Measurements from ENCODE around the gene PRSS3.
"Not testable (repeated sequence)": the region's sequence is repeated elsewhere in the genome, so short reads cannot be mapped to it uniquely, and the experiment has no call there.

Gene PRSS3

GRCh38 chr9:33795281-33795680, at the start of gene PRSS3:
Gene PRSS3, plus strand, starts transcription at chr9:33795561. Its CDS starts 13 bp downstream, at chr9:33795574.
- Histone ChIP-seq H3K27ac (no peak within 1 kb of the TSS), H3K4me3 (no peak within 1 kb of the TSS)
- no peak for TF ChIP-seq CTCF (IDR thresholded peaks at IDR 0.05)
- no peak for DNase-seq (ENCODE audit: low spot score)

- no peak for TF ChIP-seq CTCF (IDR thresholded peaks at IDR 0.05)
- Histone ChIP-seq H3K4me3 (no peak overlapping the region), H3K27ac (no peak overlapping the region)
- DNase-seq (ENCODE audit: low spot score) = no peak
These were observed 46.6 kb upstream of the PRSS3 start for GRCh38 chr9:33748633-33749304.

- H3K4me3 ChIP-seq; H3K27ac ChIP-seq; DNase-seq (ENCODE audit: low spot score): not testable (repeated sequence)
These were observed 46.1 kb upstream of the PRSS3 start for GRCh38 chr9:33749305-33749654.

- no peak for TF ChIP-seq CTCF (IDR thresholded peaks at IDR 0.05)
- DNase-seq (ENCODE audit: low spot score) = no peak
- Histone ChIP-seq H3K27ac (no peak overlapping the region), H3K4me3 (peak overlapping the region; percentile 41)
These were observed 45.0 kb upstream of the PRSS3 start for GRCh38 chr9:33750307-33750838.

- no peak for TF ChIP-seq CTCF (IDR thresholded peaks at IDR 0.05)
- peak overlapping the region; percentile 41 for H3K4me3 ChIP-seq
- H3K27ac ChIP-seq = no peak overlapping the region
- DNase-seq (ENCODE audit: low spot score) = no peak
These were observed 44.5 kb upstream of the PRSS3 start for GRCh38 chr9:33750839-33751339.

- no peak for DNase-seq (ENCODE audit: low spot score)
- no peak overlapping the region for H3K27ac ChIP-seq
- no peak overlapping the region for H3K4me3 ChIP-seq
- TF ChIP-seq CTCF (IDR thresholded peaks at IDR 0.05) = no peak
These were observed 43.7 kb upstream of the PRSS3 start for GRCh38 chr9:33751536-33752129.

GRCh38 chr9:33752130-33752637, 43.2 kb upstream of the PRSS3 start:
- DNase-seq (ENCODE audit: low spot score) = no peak
- TF ChIP-seq CTCF (IDR thresholded peaks at IDR 0.05) = no peak
- no peak overlapping the region for H3K27ac ChIP-seq
- H3K4me3 ChIP-seq = no peak overlapping the region

GRCh38 chr9:33752789-33753188, 42.6 kb upstream of the PRSS3 start:
- DNase-seq (ENCODE audit: low spot score); H3K4me3 ChIP-seq; H3K27ac ChIP-seq: not testable (repeated sequence)

GRCh38 chr9:33759648-33760047, 35.7 kb upstream of the PRSS3 start:
- not testable (repeated sequence) for H3K27ac ChIP-seq; H3K4me3 ChIP-seq; DNase-seq (ENCODE audit: low spot score)

All from coronary artery (tissue), 2 donors.